Activated T-helper 1 cell treated with Interleukin-2 at 50 U/mL for 16 hours (primary cell): ENCODE results near the gene LIN7B.

ENCODE experiments used
- DNase-seq: peaks from one replicate; pipeline ENCODE4 v3.0.0-alpha.2; 2020; ENCODE audit warnings: low read depth

LIN7B gene

DNA sequence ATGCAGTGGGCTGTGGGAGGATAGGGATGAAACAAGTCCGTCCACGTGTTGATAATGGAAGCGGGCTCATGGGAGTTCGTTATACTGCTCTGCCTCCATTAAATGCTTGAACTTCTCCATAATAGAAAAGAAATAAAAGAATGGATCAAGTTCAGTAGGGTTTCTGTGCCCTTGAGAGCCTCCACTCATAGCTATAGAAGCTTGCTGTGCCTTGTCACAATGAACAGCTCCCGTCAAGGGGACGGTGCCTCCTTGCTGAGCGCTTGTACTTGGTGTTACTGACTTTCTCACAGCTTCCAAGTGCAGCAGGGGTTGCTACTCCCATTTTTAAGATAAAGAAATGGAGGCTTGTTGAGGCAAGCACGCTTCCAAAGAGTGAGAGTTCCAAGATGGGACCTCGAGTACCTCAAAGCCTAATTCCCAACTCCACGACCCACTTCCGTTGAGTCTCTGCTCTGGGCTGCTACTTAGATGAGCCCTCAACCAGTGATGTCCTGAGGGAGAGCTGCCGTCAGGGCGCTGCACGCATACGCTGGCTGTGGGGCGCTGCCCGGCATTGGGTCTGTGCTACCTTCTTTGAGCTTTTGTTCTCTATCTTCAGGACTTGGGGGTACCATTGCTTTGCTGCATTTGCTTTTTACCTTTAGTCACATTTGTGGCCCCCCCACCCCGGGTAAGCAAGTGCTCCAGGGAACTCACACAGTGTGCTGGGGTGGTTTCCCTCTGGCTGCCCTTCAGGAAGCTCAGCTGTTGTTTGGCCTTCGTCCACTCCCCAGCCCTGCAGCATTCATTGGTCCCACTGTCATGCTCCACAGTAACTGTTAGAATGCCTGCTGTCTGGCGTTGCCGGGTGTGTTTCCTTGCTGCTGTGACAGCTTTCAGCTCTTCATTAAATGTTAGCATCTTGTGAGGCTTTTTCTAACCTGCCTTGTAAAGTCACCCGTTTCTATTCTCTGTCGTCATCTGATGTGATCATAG, 19.4 kb upstream of the LIN7B start:
- DNase-seq: no peak

DNA sequence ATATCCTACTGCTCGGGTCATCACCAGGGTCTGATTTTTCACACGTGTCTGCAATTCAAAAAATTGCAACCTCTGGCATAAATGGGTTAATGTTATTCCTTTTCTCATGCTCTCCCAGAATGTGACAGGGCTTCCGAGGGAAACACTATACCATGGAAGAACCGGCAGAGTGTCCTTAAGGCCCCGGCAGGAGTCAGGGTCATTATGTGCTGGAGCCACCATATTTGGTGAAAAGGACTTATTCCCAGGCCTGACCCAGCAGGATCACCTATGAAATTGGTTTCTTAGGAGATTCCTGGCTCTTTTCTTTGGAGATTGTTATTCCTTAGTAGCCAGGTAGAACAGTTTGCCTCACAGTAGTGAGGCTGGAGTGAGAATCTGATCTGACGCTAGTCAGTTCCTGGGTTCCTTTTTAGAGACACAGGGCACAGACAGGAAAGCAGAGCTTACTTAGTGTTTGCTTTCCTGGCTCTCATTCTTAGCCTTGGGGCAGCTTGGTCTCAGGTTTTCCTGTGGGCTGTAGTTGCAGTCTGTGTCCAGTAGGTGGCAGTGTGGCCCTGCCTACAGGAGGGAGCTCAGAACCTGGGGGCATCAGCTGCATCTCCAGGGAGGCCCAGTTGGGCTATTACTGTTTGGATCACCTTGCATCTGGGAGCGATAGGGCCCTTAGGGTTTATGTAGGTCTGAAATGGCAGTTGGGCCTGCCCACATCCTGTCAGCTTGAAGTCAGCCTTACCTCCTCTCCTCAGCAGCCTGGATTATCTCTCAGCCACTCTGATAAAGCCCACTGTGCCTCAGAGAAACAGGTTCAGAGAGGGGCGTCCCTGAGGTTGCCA, 16.5 kb upstream of the LIN7B start:
- peak; percentile 51 for DNase-seq

DNA sequence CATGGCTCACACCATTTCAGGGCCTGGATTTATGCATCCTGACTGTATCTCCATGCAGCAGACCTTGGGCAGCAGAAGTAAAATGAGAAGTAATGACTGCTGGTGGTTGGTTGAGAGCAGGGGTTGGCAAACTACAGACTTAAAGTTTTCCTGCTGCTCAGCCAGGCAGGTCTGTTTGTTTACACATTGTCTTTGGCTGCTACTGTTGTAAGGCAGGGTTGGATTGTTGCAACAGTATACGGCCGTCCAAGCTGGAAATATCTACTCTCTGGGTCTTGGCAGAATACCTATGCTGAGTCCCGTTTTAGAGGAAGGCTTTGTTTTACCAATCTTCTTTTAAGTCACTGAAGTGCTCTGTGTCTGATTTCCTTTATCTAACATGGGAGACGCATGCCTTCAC, 15.4 kb upstream of the LIN7B start:
- no peak for DNase-seq

DNA sequence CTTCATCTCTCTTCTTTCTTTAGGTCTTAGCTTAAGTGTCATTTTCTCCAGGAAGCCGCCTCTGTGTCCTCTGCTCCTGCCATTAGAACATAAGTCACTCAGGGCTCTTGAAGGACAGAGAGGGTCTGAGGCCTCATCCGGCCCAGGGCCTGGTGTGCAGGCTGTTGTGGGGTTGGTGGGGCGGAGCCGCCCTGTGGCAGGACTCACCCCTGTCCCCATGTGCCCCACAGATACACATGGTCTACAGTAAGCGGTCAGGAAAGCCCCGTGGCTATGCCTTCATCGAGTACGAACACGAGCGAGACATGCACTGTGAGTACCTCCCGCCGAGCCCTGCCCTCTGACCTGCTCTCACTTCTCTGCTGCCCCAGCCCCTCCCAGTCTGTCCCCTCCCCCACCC, 13.0 kb upstream of the LIN7B start:
- no peak for DNase-seq

DNA sequence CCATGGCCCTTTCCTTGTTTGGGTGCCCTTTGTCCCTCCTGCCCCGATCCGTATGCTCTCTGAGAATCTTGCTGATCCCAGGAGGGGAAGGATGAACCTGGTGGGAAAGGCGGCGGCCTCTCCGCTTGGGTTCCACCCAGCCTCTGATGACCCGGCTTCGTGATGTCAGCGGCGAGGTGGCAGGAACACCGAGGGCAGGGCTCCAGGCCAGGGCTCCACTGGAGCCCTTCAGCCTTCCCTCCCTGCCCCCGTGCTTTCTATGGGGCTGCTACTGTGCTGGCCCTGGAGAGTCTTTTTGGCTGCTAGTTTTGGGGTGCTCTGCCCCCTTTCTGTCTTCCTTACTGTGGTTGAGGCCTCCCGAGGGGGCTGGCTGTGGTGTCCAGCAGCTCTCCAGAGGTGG, 11.9 kb upstream of the LIN7B start:
- DNase-seq: no peak

DNA sequence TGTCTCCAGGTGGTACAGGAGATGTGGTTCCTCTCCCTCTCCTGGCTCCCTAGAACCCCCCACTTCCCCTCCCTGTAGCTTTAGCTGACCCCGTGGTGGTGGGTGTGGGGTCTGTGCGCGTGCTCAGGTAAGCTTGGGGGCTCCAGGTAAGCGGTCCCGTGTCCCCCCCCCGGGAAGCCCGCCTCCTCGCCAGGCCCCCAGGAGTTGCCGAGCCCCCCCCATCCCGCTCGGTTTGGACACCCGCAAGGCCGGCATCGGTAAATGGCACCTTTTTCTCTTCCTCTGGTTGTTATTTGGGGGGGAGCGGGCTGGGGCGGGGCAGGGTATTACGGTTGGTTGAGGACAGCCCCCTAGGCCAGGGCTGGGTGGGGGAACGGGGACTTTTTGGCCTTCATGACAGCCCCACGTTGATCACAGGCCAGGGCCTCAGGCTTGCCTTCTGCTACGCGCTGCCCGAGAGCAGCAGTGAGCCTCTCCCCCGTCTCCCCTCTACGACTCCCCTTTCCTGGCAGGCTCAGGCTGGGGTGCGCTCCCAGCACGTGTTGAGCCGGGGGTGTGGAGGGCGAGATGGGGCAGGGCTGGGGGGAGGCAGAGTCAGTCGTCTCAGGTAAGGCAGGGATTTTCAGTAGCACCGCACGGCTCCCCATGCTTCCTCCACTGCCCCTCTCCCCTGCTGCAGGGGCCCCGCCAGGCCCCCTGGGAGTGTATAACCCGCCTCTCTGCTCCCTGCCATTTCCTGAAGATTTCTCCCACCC, 10.7 kb upstream of the LIN7B start:
- no peak for DNase-seq

DNA sequence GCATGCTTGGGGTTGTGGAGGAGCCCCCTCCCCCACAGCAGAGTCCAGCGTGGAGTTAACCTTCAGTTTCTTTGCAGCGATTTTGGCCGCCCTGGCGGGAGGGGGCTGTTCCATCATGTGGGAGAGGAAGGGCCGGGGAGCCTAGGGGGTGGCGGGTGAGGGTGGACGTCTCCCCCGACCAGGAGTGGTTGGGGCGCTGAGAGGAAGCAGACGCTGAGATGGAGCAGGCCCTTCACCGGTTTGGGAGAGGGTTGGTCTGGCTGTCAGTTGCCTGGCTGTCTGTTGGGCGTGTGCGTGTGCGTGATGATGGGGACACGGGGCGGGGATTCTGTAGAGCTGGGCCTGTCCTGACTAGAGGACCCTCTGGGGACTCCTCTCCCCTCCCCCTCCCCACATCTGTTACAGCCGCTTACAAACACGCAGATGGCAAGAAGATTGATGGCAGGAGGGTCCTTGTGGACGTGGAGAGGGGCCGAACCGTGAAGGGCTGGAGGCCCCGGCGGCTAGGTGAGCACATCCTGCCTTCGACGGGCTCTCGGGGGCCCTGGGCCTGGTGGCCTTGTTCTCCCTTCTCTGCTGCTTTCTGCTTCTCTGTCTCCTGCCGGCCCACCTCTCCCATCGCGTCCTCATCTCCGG, 9.8 kb upstream of the LIN7B start:
- no peak for DNase-seq

DNA sequence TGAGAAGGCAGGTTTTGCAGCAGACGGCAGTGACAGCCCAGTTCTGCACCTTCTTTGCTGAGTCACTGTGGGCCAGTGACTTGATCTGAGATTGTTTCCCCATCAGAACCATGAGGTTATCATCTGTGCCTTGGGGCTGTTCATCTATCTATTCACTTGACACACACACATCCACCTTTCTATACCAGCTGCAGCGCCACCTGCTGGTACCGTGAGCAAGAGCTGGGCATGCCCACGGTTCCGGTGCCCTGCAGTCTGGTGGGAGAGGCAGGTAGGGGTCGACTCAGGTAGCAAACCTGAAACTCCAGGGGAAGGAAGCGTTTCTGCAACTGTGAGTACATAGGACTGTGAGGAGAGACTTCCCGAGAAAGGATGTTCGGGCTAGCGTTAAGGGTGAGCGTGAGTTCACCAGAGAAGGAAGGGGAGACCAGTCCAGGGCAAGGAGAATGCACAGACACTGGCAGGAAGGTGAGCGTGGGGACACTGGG, 7.5 kb upstream of the LIN7B start:
- DNase-seq: no peak

DNA sequence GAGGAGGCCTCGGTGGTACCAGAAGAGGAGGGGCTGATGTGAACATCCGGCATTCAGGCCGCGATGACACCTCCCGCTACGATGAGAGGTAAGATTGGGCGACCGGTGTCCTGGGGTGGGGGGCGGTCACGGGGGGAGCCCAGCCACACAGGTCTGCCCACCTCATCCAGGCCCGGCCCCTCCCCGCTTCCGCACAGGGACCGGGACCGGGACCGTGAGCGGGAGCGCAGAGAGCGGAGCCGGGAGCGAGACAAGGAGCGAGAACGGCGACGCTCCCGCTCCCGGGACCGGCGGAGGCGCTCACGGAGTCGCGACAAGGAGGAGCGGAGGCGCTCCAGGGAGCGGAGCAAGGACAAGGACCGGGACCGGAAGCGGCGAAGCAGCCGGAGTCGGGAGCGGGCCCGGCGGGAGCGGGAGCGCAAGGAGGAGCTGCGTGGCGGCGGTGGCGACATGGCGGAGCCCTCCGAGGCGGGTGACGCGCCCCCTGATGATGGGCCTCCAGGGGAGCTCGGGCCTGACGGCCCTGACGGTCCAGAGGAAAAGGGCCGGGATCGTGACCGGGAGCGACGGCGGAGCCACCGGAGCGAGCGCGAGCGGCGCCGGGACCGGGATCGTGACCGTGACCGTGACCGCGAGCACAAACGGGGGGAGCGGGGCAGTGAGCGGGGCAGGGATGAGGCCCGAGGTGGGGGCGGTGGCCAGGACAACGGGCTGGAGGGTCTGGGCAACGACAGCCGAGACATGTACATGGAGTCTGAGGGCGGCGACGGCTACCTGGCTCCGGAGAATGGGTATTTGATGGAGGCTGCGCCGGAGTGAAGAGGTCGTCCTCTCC, 6.3 kb upstream of the LIN7B start:
- DNase-seq: no peak

DNA sequence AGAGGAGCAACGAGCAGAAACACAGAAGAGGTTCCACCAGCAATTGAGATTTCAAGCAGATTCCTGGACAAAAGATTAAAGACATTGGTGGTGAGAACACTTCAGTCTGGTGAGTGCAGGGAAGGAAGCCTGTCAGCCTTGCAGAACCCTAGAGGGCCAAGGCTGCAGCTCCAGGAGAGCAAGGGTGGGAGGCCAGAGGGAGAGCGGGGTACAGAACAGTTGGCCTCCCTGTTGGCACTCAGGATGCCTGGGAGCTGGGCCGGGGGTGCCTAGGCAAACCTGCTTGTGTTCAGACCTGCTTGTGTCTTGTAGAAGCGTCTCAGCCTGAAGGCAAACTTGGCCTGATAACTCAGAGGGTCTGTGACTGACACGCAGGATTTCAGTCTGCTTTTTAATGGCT, 5.1 kb upstream of the LIN7B start:
- DNase-seq: no peak

DNA sequence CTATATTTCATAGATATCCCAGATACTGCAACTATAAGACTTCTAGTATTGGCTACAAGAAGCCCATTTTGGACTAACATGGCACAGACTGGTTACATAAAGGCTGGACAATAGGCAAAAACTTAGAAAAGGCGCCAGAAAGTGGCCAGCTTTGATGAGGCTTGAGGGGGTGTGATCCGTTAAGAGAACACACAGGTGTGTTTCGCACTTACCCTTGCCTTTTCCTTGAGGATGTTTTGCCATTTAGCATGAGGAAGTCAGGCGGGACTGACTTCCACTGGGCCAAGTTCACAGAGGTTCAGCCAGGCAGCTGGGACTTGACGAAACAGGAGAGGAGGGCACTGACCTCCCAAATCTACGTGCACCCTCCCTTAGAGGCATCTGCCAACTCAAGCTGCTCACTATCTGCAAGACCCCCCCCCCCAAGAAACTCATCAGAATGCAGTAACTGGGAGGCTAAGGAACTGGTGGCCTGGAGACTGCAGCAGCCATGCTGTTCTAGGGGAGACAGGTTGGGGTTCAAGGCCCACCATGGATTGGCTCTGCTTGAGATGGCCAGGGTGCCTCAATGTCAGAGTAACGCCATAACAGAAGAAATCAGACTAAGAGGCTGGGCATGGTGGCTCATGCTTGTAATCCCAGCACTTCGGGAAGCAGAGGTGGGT, 4.5 kb upstream of the LIN7B start:
- DNase-seq: no peak

DNA sequence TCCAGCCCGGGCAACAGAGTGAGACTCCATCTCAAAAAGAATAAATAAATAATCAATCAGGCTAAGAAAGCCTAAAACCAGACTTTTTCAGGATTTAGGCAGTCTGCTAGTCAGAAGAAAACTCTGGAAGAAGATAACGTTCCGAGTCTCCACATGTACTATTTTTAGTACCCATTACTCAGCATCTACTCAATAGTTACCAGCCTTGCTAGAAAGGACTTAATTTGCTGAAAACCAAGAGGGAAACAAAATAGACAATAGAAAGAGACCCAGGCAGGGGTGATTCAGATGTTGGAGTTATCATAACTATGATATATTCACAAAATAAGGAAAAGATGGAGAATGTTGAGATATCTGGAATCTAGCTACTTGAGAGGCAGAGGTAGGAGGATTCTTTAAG, 3.6 kb upstream of the LIN7B start:
- no peak for DNase-seq

DNA sequence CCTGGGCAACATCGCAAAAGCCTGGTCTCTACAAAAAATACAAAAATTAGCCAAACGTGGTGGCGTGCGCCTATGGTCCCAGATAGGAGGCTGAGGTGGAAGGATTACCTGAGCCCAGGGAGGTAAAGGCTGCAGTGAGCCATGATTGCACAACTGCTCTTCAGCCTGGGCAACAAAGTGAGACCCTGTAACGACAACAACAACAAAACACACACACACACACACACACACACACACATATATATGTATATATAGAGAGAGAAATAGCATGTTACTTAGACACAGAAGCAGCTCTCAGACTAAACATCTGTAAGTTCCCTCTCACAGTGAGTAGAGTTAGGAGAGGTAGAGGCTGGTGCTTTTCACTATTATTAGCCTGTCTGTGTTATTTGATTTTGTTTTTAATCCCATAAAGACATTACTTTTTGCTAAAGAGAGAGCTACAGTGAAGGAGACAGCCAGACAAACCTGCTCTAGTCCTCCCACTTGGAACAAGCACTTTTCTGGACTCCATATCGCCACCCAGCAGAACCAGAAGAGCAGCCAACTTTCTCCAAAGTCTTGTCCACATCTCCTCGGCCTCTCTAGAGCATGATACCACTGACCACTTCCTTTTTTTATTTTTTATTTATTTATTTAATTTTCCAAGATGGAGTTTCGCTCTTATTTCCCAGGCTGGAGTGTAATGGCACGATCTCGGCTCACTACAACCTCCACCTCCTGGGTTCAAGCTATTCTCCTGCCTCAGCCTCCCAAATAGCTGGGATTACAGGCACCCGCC, 2.8 kb upstream of the LIN7B start:
- DNase-seq: no peak

DNA sequence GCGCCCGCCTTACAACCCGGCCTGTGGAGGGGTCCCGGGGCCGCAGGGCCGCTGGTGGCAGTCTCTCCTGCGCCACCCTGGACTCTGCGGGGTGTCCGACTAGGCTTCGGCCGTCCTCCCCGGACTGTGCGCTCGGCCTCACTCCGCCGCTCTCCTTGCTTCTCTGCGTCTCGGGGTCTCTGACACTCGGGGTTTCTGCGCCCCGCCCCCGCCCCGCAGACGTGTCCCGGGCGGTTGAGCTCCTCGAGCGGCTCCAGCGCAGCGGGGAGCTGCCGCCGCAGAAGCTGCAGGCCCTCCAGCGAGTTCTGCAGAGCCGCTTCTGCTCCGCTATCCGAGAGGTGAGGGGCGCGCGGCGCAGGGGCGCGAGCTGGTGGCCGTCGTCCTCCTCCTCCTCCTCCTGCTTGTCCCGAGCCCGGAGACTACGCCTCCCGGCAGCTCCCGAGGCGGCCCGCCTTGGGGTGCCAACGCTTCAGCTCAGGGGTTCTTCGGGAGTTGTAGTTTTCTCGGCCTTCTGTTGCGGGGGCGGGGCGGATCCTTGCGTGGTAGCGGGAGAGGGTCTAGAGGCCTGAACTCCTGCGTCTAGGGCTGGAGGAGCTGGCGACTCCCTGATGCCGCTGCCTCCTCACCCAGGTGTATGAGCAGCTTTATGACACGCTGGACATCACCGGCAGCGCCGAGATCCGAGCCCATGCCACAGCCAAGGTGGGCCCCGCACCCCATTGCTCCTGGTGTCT, 627 bp downstream of the LIN7B start:
- DNase-seq: no peak

DNA sequence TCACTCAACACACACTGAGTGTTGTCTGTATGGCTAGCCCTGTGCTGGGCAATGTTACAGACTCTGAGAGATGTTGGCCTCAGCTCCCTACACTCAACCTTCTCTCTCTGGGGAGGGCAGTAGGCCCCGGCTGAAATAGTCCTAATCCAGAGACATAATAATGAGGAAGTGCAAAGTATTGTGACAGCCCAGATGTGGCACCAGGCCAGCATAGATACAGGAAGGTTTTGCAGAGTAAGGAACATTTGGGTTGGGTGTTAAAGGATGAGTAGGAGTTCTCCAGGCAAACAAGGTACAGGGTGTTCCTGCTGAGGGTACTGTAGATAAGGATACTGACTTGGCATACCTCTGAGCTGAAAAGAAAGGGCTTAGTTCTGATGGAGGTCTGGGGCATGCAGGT, 2.4 kb downstream of the LIN7B start:
- DNase-seq: no peak

DNA sequence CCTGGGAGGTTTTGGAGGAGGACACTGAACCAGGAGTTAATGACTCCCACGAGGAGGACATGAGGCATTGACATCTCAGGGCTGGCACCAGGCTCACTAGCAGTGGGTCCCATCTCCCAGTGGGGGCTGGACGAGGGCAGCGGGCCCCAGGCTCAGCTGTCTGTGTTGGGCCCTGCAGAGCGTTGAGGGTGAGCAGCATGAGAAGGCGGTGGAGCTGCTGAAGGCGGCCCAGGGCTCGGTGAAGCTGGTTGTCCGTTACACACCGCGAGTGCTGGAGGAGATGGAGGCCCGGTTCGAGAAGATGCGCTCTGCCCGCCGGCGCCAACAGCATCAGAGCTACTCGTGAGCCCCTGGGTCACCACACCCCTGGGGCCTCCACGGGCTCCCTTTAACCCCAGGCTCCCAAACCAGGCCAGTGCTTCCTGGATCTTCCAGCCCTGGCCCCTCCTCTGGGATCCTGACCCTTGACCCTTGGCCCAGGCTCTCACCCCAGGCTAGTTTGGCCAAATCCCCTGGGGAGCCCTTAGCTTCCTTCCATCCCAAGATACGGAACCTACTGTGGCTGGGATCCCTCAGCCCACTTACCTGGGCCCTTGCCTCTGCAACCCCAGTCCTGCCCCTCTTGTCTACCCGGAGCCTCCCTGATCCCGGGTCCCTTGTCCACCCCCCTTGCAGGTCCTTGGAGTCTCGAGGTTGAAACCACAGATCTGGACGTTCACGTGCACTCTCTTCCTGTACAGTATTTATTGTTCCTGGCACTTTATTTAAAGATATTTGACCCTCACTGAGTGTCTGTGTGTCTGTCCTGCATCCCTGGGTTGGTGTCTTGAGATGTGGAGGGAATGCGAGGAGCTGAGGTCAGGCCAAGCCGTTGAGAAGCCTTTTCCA, 3.8 kb downstream of the LIN7B start:
- DNase-seq: no peak

DNA sequence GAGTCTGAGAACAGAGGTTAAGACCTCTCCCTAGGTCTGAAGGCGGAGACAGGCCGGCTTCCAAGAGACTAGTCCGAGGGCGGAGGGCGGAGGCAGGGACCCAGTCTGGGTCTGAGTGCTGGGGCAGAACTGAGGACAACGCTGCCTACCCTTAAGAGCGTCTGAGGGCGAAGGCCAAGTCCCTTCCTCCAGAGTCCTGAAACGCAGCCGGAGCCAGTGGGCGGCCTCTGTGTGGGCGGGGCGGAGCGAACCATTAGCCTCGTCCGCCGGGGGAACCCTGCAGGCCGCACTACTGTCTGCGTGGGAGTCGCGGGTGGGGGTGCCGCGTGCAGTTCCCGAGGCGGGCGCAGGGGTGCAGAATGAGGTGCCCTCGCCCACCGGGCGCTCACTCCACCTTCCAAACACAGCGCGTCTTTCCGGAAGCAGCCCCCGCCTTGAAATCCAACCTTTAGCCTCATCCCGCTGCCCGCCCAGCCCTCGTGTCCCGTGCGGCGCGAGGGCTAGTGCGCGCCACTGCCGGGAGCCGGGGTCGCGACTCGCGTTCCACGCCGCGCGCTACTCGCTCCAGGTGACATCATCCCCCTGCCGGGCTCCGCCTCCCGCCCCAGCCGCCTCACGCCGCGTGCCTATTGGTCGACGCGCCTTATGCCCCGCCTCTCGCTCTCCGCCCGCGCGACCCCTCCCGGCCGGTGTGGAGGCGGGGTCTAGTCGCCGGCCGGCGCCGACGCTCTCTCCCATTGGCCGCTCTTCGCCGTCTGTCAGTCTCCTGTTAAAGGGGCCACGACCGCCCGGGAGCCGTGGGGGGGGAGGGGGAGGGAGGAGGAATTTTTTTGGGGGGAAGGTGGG, 4.6 kb downstream of the LIN7B start, which contains the start of gene C19orf73:
C19orf73 (minus strand) TSS at position 579 of the 846 bp plus-strand sequence; CDS start at position 458, 121 bp downstream.
- peak; percentile 95 for DNase-seq
